Neural progenitor cell (in vitro differentiated cells): ENCODE data around the gene GPBAR1. TPM values are rescaled to one million over a fixed set of nuclear protein-coding genes. Genes with fewer than 3 reads are reported as not detected.
A peak's percentile ranks its signal among the peaks of the same experiment; 100 is the strongest.

Source experiments
- DNase-seq: peaks from one replicate; pipeline ENCODE4 v3.0.0-alpha.2; 2016; ENCODE audit warnings: low spot score
- H2AFZ ChIP-seq: fragments of 200-600 bp; sonication (generic); replicated peaks from 2 replicates; pipeline ENCODE4 v1.6.1; 2016; ENCODE audit warnings: antibody characterized with exemption
- H3F3A ChIP-seq: fragments of 200-600 bp; sonication (generic); 2 replicates; pipeline ENCODE4 v1.6.1; 2016; ENCODE audit warnings: antibody characterized with exemption, low read depth
- H3K27ac ChIP-seq: fragments of 200-600 bp; sonication (generic); 2 replicates; pipeline ENCODE4 v1.5.1; 2016; ENCODE audit warnings: mild to moderate bottlenecking
- H3K27me3 ChIP-seq: fragments of 200-600 bp; sonication (generic); 2 replicates; pipeline ENCODE4 v1.6.1; 2016; ENCODE audit warnings: mild to moderate bottlenecking, moderate library complexity
- H3K36me3 ChIP-seq: fragments of 200-600 bp; sonication (generic); 2 replicates; pipeline ENCODE4 v1.5.1; 2016
- H3K4me1 ChIP-seq: fragments of 200-600 bp; sonication (generic); 2 replicates; pipeline ENCODE4 v1.6.1; 2016; ENCODE audit warnings: mixed run types
- H3K4me2 ChIP-seq: fragments of 200-600 bp; sonication (generic); 2 replicates; pipeline ENCODE4 v1.6.1; 2016
- H3K4me3 ChIP-seq: fragments of 200-600 bp; sonication (generic); 2 replicates; pipeline ENCODE4 v1.5.1; 2016
- H3K79me2 ChIP-seq: fragments of 200-600 bp; sonication (generic); 2 replicates; pipeline ENCODE4 v1.6.1; 2016; ENCODE audit warnings: low read depth
- H3K9ac ChIP-seq: fragments of 200-600 bp; sonication (generic); 2 replicates; pipeline ENCODE4 v1.6.1; 2016
- H3K9me3 ChIP-seq: fragments of 200-600 bp; sonication (generic); 2 replicates; pipeline ENCODE4 v1.5.1; 2016; ENCODE audit warnings: low read depth
- H4K20me1 ChIP-seq: fragments of 200-600 bp; sonication (generic); 2 replicates; pipeline ENCODE4 v1.6.1; 2016; ENCODE audit warnings: low read depth
- H3K27ac Mint-ChIP-seq: 3 replicates; pipeline ENCODE4 v1.8.0; 2021; ENCODE audit warnings: mixed read lengths
- H3K27me3 Mint-ChIP-seq: 2 replicates; pipeline ENCODE4 v1.8.0; 2022; ENCODE audit warnings: low read depth, mild to moderate bottlenecking, inconsistent platforms, moderate library complexity, mixed read lengths; ENCODE audit not compliant: insufficient read depth
- H3K36me3 Mint-ChIP-seq: 3 replicates; pipeline ENCODE4 v1.8.0; 2021; ENCODE audit warnings: mixed read lengths
- H3K4me1 Mint-ChIP-seq: 3 replicates; pipeline ENCODE4 v1.8.0; 2021; ENCODE audit warnings: mixed read lengths
- H3K4me3 Mint-ChIP-seq: 3 replicates; pipeline ENCODE4 v1.8.0; 2021; ENCODE audit warnings: mild to moderate bottlenecking, moderate library complexity, mixed read lengths
- H3K9me3 Mint-ChIP-seq: 3 replicates; pipeline ENCODE4 v1.8.0; 2020; ENCODE audit warnings: mixed read lengths
- CTCF ChIP-seq: fragments of 200-600 bp; sonication (generic); IDR thresholded peaks from 2 replicates; pipeline ENCODE4 v1.5.1; 2017; ENCODE audit warnings: antibody characterized with exemption, mild to moderate bottlenecking
- EZH2 ChIP-seq: fragments of 200-600 bp; sonication (generic); IDR thresholded peaks from 2 replicates; pipeline ENCODE4 v1.6.1; 2017; ENCODE audit warnings: antibody characterized with exemption, mild to moderate bottlenecking, moderate library complexity
- EZH2phosphoT487 ChIP-seq: fragments of 200-600 bp; sonication (generic); IDR thresholded peaks from 2 replicates; pipeline ENCODE4 v1.6.1; 2017; ENCODE audit warnings: antibody characterized with exemption
- microRNA-seq: library from miRNA; unstranded; fragments of <30 nt; microRNA quantifications from one replicate; pipeline ENCODE4, GENCODE V29; 2016
- total RNA-seq: library from RNA; depleted of rRNA; stranded (reverse); fragments of >200 nt; gene quantifications from 2 replicates; pipeline ENCODE4 v1.2.3, GENCODE V29; 2015; ENCODE audit warnings: low replicate concordance

GPBAR1 gene
- total RNA-seq, 1 donor from 2014 or later = not detected

DNA sequence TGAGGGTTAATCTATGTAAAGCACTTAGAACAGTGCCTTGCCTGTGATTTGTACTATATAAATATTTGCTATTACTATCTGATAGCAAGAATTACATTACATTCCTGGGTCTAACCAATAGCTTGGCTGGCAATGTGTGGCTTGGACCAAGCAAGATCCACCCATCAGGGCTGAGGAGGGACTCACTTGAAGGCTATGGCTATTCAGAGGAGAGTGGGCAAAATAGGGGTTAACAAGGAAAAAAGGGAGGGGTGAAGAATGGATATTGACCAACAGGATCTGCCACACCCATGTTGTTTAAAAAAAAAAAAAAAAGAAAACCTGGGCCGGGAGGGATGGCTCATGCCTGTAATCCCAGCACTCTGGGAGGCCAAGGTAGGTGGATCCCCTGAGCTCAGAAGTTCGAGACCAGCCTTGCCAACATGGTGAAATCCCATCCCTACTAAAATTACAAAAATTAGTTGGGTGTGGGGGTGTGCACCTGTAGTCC, 51.5 kb downstream of the GPBAR1 start:
- H2AFZ ChIP-seq = peak overlapping the region; percentile 98
- H3K4me3 Mint-ChIP-seq = no peak overlapping the region
- no peaks in the 10 kb centered on the region for H3K9me3 ChIP-seq
- DNase-seq = no peak
- no peaks in the 10 kb centered on the region for H3K36me3 Mint-ChIP-seq
- H3K9ac ChIP-seq = no peak overlapping the region
- no peaks in the 10 kb centered on the region for H3K79me2 ChIP-seq
- no peak for TF ChIP-seq CTCF
- TF ChIP-seq EZH2 = no peak
- TF ChIP-seq EZH2phosphoT487 = no peak
- H3K4me1 ChIP-seq = peaks cover 7% of the 10 kb centered on the region
- peaks cover 5% of the 10 kb centered on the region for H3F3A ChIP-seq
- H3K36me3 ChIP-seq = no peaks in the 10 kb centered on the region
- no peaks in the 10 kb centered on the region for H3K9me3 Mint-ChIP-seq
- no peaks in the 10 kb centered on the region for H3K27me3 ChIP-seq
- peak overlapping the region; percentile 58 for H3K27ac ChIP-seq
- peaks cover 3% of the 10 kb centered on the region for H3K27me3 Mint-ChIP-seq
- peaks cover 12% of the 10 kb centered on the region for H3K4me1 Mint-ChIP-seq
- H4K20me1 ChIP-seq = no peaks in the 10 kb centered on the region
- H3K27ac Mint-ChIP-seq = no peak overlapping the region
- no peak overlapping the region for H3K4me3 ChIP-seq
- no peak overlapping the region for H3K4me2 ChIP-seq

GRCh38 chr2:218313356-218313755, 52.5 kb downstream of the GPBAR1 start:
- Mint-ChIP-seq H3K27me3 (peaks cover 6% of the 10 kb centered on the region), H3K27ac (no peak overlapping the region), H3K36me3 (no peaks in the 10 kb centered on the region), H3K4me1 (peaks cover 12% of the 10 kb centered on the region), H3K4me3 (no peak overlapping the region), H3K9me3 (no peaks in the 10 kb centered on the region)
- DNase-seq = no peak
- no peak overlapping the region for H2AFZ ChIP-seq
- H3K4me1 ChIP-seq = peaks cover 7% of the 10 kb centered on the region
- no peak overlapping the region for H3K27ac ChIP-seq
- H3K27me3 ChIP-seq = no peaks in the 10 kb centered on the region
- no peak overlapping the region for H3K9ac ChIP-seq
- no peaks in the 10 kb centered on the region for H3K36me3 ChIP-seq
- no peak overlapping the region for H3K4me3 ChIP-seq
- H3F3A ChIP-seq = peaks cover 5% of the 10 kb centered on the region
- H4K20me1 ChIP-seq = no peaks in the 10 kb centered on the region
- TF ChIP-seq EZH2phosphoT487 (no peak), EZH2 (no peak), CTCF (no peak)
- H3K9me3 ChIP-seq = no peaks in the 10 kb centered on the region
- H3K79me2 ChIP-seq = no peaks in the 10 kb centered on the region
- H3K4me2 ChIP-seq = no peak overlapping the region

Small RNA genes lying within 50 kb of the gene (microRNA-seq; reads per million reads assigned to microRNA genes)
- gene MIR6513 = not detected

Other genes starting within 250 kb of the GPBAR1 start
- not detected in 2 replicates for gene RUFY4, start 191.8 kb upstream of the GPBAR1 start, total RNA-seq
- not detected in 2 replicates for gene CXCR2, start 135.0 kb upstream of the GPBAR1 start, total RNA-seq
- not detected in 2 replicates for gene CXCR1, start 94.1 kb upstream of the GPBAR1 start, total RNA-seq
- 151 and 155 TPM in 2 replicates for gene ARPC2, start 43.8 kb upstream of the GPBAR1 start, total RNA-seq
- 90.4 and 151 TPM in 2 replicates for gene AAMP, start 9.1 kb downstream of the GPBAR1 start, total RNA-seq
- gene PNKD, start 9.5 kb downstream of the GPBAR1 start, total RNA-seq = 13.5 and 31.1 TPM in 2 replicates
- 11.1 and 14.1 TPM in 2 replicates for gene TMBIM1, start 31.5 kb downstream of the GPBAR1 start, total RNA-seq
- gene CATIP, start 95.8 kb downstream of the GPBAR1 start, total RNA-seq = 3.1 and 6.2 TPM in 2 replicates
- 0.03 TPM in 1 of 2 replicates, not detected in the other for gene SLC11A1, start 121.3 kb downstream of the GPBAR1 start, total RNA-seq
- 31.3 and 70.5 TPM in 2 replicates for gene CTDSP1, start 138.9 kb downstream of the GPBAR1 start, total RNA-seq
- 0.22 TPM in 1 of 2 replicates, not detected in the other for gene VIL1, start 158.1 kb downstream of the GPBAR1 start, total RNA-seq